ENCODE data around the gene MAN1C1. TPM values are rescaled to one million over a fixed set of nuclear protein-coding genes. Genes with fewer than 3 reads are reported as not detected.

Gene MAN1C1
- total and polyA plus RNA-seq, 9 of the 15 experiments (the other 6 are each of a cell fraction or from before 2014, with no cell fraction given), result 0.04 to 0.44 (median 0.10) TPM; not detected in 3

DNA sequence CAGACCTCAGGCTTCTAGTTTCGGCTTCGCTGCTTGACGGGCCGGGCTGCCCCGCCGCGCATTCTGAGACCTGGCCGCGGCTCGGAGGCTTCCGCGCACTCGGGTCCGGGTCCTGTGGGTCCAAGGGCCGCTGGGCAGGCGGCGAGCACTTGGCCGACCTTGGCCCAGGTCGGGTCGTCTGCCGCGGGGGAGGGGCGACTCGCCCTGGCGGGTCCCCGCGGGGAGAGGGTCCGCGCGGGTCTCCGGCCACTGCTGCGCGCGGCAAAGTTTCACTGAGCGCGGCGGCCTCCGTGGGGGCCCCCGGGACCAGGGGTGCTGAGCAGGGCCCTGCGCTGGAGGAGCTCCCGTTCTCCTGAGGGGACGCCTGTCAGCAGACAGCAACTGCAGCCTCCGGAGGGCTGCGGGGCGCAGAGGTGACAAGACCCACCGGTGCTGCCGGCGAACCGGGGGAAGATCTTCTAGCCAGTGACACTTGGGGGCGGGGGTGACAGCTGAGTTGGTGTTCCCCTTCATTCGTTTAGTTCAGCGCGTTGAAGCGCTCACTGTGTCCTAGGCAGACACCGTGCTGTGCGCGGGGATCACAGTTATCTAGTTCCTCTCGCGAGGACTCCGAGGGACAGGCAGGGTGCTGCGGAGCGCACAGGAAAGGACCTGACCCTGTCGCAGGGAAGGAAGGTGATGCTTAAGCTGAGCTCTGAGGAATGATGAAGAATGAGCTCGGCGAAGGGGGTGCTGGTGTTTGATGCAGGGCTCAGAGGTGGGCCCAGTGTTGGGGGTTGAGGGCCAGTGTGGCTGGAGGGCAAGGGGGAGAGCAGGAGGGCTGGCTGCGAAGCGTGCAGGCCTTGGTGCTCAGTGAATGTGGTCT lies 203.9 kb downstream of the MAN1C1 start (continued):
- TF ChIP-seq CSDE1 (IDR thresholded peaks at IDR 0.05), result no peak; a peak in 1 of 4 replicates
- 0 out of 2 replicates have a peak, but pooled peaks have one; percentile 20 for TF ChIP-seq NBN (IDR thresholded peaks at IDR 0.05; ENCODE audit: low read depth)
- peak; percentile 99 for TF ChIP-seq RBM14 (IDR thresholded peaks at IDR 0.05; ENCODE audit: borderline replicate concordance, insufficient read depth, low read depth, low read length)
- no peak for TF ChIP-seq ZFP36 (IDR thresholded peaks at IDR 0.05; ENCODE audit: low read depth, low read length, partially characterized antibody)
- TF ChIP-seq, protein P1, sequence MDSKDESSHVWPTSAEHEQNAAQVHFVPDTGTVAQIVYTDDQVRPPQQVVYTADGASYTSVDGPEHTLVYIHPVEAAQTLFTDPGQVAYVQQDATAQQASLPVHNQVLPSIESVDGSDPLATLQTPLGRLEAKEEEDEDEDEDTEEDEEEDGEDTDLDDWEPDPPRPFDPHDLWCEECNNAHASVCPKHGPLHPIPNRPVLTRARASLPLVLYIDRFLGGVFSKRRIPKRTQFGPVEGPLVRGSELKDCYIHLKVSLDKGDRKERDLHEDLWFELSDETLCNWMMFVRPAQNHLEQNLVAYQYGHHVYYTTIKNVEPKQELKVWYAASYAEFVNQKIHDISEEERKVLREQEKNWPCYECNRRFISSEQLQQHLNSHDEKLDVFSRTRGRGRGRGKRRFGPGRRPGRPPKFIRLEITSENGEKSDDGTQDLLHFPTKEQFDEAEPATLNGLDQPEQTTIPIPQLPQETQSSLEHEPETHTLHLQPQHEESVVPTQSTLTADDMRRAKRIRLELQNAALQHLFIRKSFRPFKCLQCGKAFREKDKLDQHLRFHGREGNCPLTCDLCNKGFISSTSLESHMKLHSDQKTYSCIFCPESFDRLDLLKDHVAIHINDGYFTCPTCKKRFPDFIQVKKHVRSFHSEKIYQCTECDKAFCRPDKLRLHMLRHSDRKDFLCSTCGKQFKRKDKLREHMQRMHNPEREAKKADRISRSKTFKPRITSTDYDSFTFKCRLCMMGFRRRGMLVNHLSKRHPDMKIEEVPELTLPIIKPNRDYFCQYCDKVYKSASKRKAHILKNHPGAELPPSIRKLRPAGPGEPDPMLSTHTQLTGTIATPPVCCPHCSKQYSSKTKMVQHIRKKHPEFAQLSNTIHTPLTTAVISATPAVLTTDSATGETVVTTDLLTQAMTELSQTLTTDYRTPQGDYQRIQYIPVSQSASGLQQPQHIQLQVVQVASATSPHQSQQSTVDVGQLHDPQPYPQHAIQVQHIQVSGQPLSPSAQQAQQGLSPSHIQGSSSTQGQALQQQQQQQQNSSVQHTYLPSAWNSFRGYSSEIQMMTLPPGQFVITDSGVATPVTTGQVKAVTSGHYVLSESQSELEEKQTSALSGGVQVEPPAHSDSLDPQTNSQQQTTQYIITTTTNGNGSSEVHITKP (IDR thresholded peaks at IDR 0.05; ENCODE audit: partially characterized antibody), result no peak
- TF ChIP-seq CREM (IDR thresholded peaks at IDR 0.05; ENCODE audit: low read depth), result peak; percentile 20; the same call in 1 of the 2 replicates
- TF ChIP-seq, protein P2, sequence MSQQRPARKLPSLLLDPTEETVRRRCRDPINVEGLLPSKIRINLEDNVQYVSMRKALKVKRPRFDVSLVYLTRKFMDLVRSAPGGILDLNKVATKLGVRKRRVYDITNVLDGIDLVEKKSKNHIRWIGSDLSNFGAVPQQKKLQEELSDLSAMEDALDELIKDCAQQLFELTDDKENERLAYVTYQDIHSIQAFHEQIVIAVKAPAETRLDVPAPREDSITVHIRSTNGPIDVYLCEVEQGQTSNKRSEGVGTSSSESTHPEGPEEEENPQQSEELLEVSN (IDR thresholded peaks at IDR 0.05; ENCODE audit: borderline replicate concordance in 1 of 2, extremely low read depth in 1 of 2, insufficient read depth in 1 of 2, insufficient read length in 1 of 2, low read depth in 1 of 2, low read length in 1 of 2, poor library complexity in 1 of 2, severe bottlenecking in 1 of 2), result peak; percentile 59 to 77
- TF ChIP-seq MCM7 (IDR thresholded peaks at IDR 0.05), result no peak
- no peak for TF ChIP-seq TEAD4 (IDR thresholded peaks at IDR 0.05; ENCODE audit: low read length)
- no peak for TF ChIP-seq TEAD4 (CRISPR knock-in tag; IDR thresholded peaks at IDR 0.05; ENCODE audit: borderline replicate concordance)
- TF ChIP-seq GATAD2B (IDR thresholded peaks at IDR 0.05; ENCODE audit: borderline replicate concordance), result peak; percentile 67; the same call in 1 of the 2 replicates
- no peak for TF ChIP-seq NR2C2 (CRISPR knock-in tag; IDR thresholded peaks at IDR 0.05)
- peak; percentile 61; the same call in 1 of the 2 replicates for TF ChIP-seq NR2C2 (tag; IDR thresholded peaks at IDR 0.05)
- peak; percentile 90; the same call in 1 of the 2 replicates for TF ChIP-seq TGIF2 (CRISPR knock-in tag; IDR thresholded peaks at IDR 0.05)
- no peak for TF ChIP-seq KHSRP (IDR thresholded peaks at IDR 0.05)
- TF ChIP-seq, protein P3, sequence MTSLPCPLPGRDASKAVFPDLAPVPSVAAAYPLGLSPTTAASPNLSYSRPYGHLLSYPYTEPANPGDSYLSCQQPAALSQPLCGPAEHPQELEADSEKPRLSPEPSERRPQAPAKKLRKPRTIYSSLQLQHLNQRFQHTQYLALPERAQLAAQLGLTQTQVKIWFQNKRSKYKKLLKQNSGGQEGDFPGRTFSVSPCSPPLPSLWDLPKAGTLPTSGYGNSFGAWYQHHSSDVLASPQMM (CRISPR knock-in tag; IDR thresholded peaks at IDR 0.05), result no peak
- TF ChIP-seq, protein P4, sequence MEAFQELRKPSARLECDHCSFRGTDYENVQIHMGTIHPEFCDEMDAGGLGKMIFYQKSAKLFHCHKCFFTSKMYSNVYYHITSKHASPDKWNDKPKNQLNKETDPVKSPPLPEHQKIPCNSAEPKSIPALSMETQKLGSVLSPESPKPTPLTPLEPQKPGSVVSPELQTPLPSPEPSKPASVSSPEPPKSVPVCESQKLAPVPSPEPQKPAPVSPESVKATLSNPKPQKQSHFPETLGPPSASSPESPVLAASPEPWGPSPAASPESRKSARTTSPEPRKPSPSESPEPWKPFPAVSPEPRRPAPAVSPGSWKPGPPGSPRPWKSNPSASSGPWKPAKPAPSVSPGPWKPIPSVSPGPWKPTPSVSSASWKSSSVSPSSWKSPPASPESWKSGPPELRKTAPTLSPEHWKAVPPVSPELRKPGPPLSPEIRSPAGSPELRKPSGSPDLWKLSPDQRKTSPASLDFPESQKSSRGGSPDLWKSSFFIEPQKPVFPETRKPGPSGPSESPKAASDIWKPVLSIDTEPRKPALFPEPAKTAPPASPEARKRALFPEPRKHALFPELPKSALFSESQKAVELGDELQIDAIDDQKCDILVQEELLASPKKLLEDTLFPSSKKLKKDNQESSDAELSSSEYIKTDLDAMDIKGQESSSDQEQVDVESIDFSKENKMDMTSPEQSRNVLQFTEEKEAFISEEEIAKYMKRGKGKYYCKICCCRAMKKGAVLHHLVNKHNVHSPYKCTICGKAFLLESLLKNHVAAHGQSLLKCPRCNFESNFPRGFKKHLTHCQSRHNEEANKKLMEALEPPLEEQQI (IDR thresholded peaks at IDR 0.05), result no peak
- no peak for TF ChIP-seq SNIP1 (IDR thresholded peaks at IDR 0.05; ENCODE audit: low read depth)
- TF ChIP-seq ZNF77 (CRISPR knock-in tag; IDR thresholded peaks at IDR 0.05), result no peak
- 0 out of 2 replicates have a peak, but pooled peaks have one; percentile 87 for TF ChIP-seq RBM34 (IDR thresholded peaks at IDR 0.05; ENCODE audit: borderline replicate concordance, insufficient read depth, low read length)
